HG03460 (cell line): Measurements from ENCODE around the gene CERS1.
A peak's percentile ranks its signal among the peaks of the same experiment; 100 is the strongest.

Experiments
- ATAC-seq: cut with Tn5 transposase; IDR thresholded peaks from one replicate; pipeline ENCODE4 v1.9.1; 2021; ENCODE audit not compliant: unreplicated experiment

CERS1 gene

GRCh38 chr19:18841400-18841799, 54.6 kb downstream of the CERS1 start:
- ATAC-seq: no peak

- ATAC-seq: no peak
These were observed 55.4 kb downstream of the CERS1 start for GRCh38 chr19:18840288-18841267.

- no peak for ATAC-seq
These were observed 56.3 kb downstream of the CERS1 start for GRCh38 chr19:18839465-18840287.

GRCh38 chr19:18834644-18834984, 61.3 kb downstream of the CERS1 start:
- ATAC-seq: no peak

- no peak for ATAC-seq
These were observed 61.9 kb downstream of the CERS1 start for GRCh38 chr19:18833849-18834643.

- ATAC-seq: no peak
These were observed 62.8 kb downstream of the CERS1 start for GRCh38 chr19:18833141-18833476.

GRCh38 chr19:18832306-18833140, 63.4 kb downstream of the CERS1 start:
- peak; percentile 39 for ATAC-seq

- ATAC-seq: peak; percentile 61
These were observed 64.2 kb downstream of the CERS1 start, which contains the start of gene UPF1 for GRCh38 chr19:18831524-18832305. Gene UPF1, plus strand, starts transcription at chr19:18831959. Its CDS starts 251 bp downstream, at chr19:18832210.

GRCh38 chr19:18830488-18830887, 65.5 kb downstream of the CERS1 start:
- ATAC-seq: no peak

GRCh38 chr19:18828786-18829185, 67.2 kb downstream of the CERS1 start:
- no peak for ATAC-seq
